GM19023 (cell line): ENCODE data around the gene MEGF10.

Experiments used
- ATAC-seq: cut with Tn5 transposase; IDR thresholded peaks from one replicate; pipeline ENCODE4 v1.9.1; 2021; ENCODE audit warnings: mild to moderate bottlenecking, moderate library complexity; ENCODE audit not compliant: unreplicated experiment

MEGF10 gene

GRCh38 chr5:127431977-127432585 is 141.5 kb downstream of the MEGF10 start:
- no peak for ATAC-seq

GRCh38 chr5:127433526-127433925 is 142.9 kb downstream of the MEGF10 start:
- no peak for ATAC-seq

GRCh38 chr5:127434588-127434987 is 144.0 kb downstream of the MEGF10 start:
- no peak for ATAC-seq

- ATAC-seq, result no peak
Measured at GRCh38 chr5:127435821-127436220, 145.2 kb downstream of the MEGF10 start.

- no peak for ATAC-seq
Measured at GRCh38 chr5:127439644-127440043, 149.0 kb downstream of the MEGF10 start.

- ATAC-seq, result no peak
Measured at GRCh38 chr5:127440831-127441230, 150.2 kb downstream of the MEGF10 start.

GRCh38 chr5:127441799-127442484 is 151.3 kb downstream of the MEGF10 start:
- ATAC-seq, result no peak

- no peak for ATAC-seq
Measured at GRCh38 chr5:127444171-127444570, 153.6 kb downstream of the MEGF10 start.

- ATAC-seq, result no peak
Measured at GRCh38 chr5:127445328-127445727, 154.7 kb downstream of the MEGF10 start.

- no peak for ATAC-seq
Measured at GRCh38 chr5:127446626-127447025, 156.0 kb downstream of the MEGF10 start.

- ATAC-seq, result no peak
Measured at GRCh38 chr5:127447827-127448226, 157.2 kb downstream of the MEGF10 start.

GRCh38 chr5:127450046-127450445 is 159.4 kb downstream of the MEGF10 start:
- no peak for ATAC-seq

- ATAC-seq, result no peak
Measured at GRCh38 chr5:127451096-127451495, 160.5 kb downstream of the MEGF10 start.

- no peak for ATAC-seq
Measured at GRCh38 chr5:127452626-127453025, 162.0 kb downstream of the MEGF10 start.

GRCh38 chr5:127471211-127471610 is 180.6 kb downstream of the MEGF10 start:
- no peak for ATAC-seq

GRCh38 chr5:127472700-127473099 is 182.1 kb downstream of the MEGF10 start:
- ATAC-seq, result no peak

- ATAC-seq, result no peak
Measured at GRCh38 chr5:127486471-127486870, 195.9 kb downstream of the MEGF10 start.

GRCh38 chr5:127492854-127493738 is 202.5 kb downstream of the MEGF10 start:
- ATAC-seq, result peak; percentile 64

- ATAC-seq, result no peak
Measured at GRCh38 chr5:127498548-127498947, 208.0 kb downstream of the MEGF10 start.

- no peak for ATAC-seq
Measured at GRCh38 chr5:127505905-127506304, 215.3 kb downstream of the MEGF10 start.

GRCh38 chr5:127506616-127507015 is 216.0 kb downstream of the MEGF10 start:
- no peak for ATAC-seq
